ENCODE data around the gene MMP25. TPM values are rescaled to one million over a fixed set of nuclear protein-coding genes. Genes with fewer than 3 reads are reported as not detected.

MMP25 gene
- total and polyA plus RNA-seq, 9 of the 15 experiments (the other 6 are each of a cell fraction or from before 2014, with no cell fraction given), result 0.03 to 0.04 TPM; not detected in 7

GRCh38 chr16:3092501-3092941 lies 46.2 kb downstream of the MMP25 start:
- TF ChIP-seq NCOR1 (IDR thresholded peaks at IDR 0.05), result no peak
- TF ChIP-seq, protein P1, sequence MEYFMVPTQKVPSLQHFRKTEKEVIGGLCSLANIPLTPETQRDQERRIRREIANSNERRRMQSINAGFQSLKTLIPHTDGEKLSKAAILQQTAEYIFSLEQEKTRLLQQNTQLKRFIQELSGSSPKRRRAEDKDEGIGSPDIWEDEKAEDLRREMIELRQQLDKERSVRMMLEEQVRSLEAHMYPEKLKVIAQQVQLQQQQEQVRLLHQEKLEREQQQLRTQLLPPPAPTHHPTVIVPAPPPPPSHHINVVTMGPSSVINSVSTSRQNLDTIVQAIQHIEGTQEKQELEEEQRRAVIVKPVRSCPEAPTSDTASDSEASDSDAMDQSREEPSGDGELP (CRISPR knock-in tag; IDR thresholded peaks at IDR 0.05; ENCODE audit: borderline replicate concordance), result 0 out of 2 replicates have a peak, but pooled peaks have one; percentile 15
- Histone ChIP-seq H3K9me3 (replicated peaks; ENCODE audit: control insufficient read depth, insufficient read depth, low read depth, low read length) (no peaks in the 10 kb centered on the region), H3K27ac (ENCODE audit: extremely low read depth, low read depth, low read length) (no peak overlapping the region), H3K9ac (ENCODE audit: insufficient read depth in 1 of 2, low read depth in 2 of 2, low read length in 2 of 2) (peak overlapping the region in 1 of 2 experiments; percentile 29; a peak in 1 of 4 replicates), H3K4me1 (replicated peaks in 1 of 2; ENCODE audit: control insufficient read depth in 2 of 2, insufficient read depth in 2 of 2, low read length in 2 of 2) (peaks cover 2 to 42% of the 10 kb centered on the region in 2 experiments; a peak in 3 of 5 replicates), H3K27me3 (ENCODE audit: control insufficient read depth in 2 of 2, insufficient read depth in 2 of 2, low read length in 2 of 2) (peaks cover 2 to 26% of the 10 kb centered on the region in 2 experiments; a peak in 3 of 5 replicates), H4K20me1 (replicated peaks; ENCODE audit: control insufficient read depth, insufficient read depth, low read length) (no peaks in the 10 kb centered on the region), H3K9me1 (ENCODE audit: control insufficient read depth, insufficient read depth, low read length) (no peaks in the 10 kb centered on the region), H2AFZ (ENCODE audit: low read depth, low read length) (no peak overlapping the region), H3K4me3 (no peak overlapping the region), H3K4me2 (ENCODE audit: insufficient read depth, low read length) (no peak overlapping the region), H3K79me2 (ENCODE audit: control insufficient read depth, insufficient read depth, low read length) (no peaks in the 10 kb centered on the region), H3K36me3 (ENCODE audit: control insufficient read depth, insufficient read depth, low read length) (no peaks in the 10 kb centered on the region)
- intact Hi-C loops (cut with micrococcal nuclease) (no loop called here), in situ Hi-C loops (cut with MboI) (no loop called here)
- no TSS peak for BruUV-seq (replicated peaks)
- no peak for FAIRE-seq
- DNase-seq (ENCODE audit: extremely low read depth in 1 of 4, low spot score in 3 of 4), result no peak
- no peak for ATAC-seq
- ChIA-PET CTCF (ENCODE audit: low intra/inter-chr PET ratio) (no interaction called here), POLR2A (no interaction called here)
- 20% methylated on average over 19 of the region's 20 CpGs for WGBS (ENCODE audit: insufficient coverage, low coverage, missing lambda C conversion rate)

Measured in K562 (cell line).